Skin of body (tissue), 2 donors: ENCODE data around the gene MRPL33. TPM values are rescaled to one million over a fixed set of nuclear protein-coding genes. Genes with fewer than 3 reads are reported as not detected.

ENCODE experiments used
- DNase-seq: peaks from one replicate; lab custom pipeline; 2025; lab: John Stamatoyannopoulos, UW
- total RNA-seq: library from RNA; depleted of rRNA; stranded (reverse); fragments of >200 nt; gene quantifications from one replicate; pipeline ENCODE4 v1.2.3, GENCODE V29; 2014

MRPL33 gene
- total RNA-seq, 1 donor from 2014 or later, result 63.0 TPM

DNA sequence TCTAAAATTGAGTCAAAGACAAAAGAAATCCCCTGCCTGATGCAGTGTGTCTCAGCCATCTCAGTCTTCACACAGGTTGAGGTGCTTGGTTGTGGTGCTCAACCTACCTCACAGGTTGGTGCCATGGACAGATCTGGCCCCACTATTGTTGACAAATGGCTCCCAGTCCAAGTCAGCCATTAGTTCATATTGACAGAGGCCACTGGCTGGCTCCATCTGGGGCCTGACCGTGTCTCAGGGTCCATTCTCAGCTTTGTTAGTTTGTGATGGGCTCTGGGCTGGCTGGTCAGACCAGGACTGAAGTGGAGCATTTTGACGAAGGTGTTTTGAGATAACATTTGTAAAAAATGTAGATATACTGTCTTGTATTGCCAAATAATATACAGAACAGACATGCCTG is 36.9 kb downstream of the MRPL33 start:
- no peak for DNase-seq

DNA sequence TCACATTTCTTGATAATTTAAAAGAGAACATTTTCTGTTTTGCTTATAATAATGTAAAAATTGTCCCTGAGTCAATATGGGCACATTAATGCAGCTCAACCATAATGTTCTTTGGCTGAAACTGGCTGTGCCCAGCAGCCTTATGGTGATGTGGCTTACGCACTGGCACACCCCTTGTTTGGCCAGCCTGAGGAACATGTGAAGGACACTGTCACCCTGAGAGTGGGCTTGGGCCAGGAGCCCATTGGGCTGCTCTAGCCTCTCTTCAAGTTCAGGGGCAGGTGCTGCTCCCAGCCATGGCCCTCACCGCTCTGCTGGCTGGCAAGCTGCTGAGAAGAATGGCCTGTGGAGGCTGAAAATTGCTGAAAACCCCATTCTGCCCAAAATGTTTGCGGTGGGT is 37.5 kb downstream of the MRPL33 start:
- no peak for DNase-seq

DNA sequence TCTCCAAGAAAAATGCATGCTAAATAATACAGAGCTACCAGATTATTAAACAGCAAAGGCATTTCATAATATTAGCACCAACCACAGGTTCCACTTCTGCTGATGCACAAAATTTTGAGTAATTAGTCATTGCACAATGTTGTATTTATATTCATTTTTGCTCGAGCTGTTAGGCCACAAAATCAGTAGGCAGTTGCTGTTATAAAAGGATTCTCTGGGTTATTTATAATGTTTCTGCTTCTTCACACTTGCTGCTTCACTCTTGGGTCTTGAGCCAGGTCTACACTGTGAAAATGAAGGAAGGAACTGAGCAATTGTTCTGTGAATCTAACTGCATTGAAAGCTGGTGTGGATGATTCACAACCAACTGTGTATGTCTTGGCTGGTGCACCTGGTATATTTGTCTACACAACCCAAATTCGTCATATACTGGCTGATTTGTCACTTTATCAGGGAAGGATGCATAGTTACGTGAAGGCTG is 38.3 kb downstream of the MRPL33 start:
- no peak for DNase-seq

DNA sequence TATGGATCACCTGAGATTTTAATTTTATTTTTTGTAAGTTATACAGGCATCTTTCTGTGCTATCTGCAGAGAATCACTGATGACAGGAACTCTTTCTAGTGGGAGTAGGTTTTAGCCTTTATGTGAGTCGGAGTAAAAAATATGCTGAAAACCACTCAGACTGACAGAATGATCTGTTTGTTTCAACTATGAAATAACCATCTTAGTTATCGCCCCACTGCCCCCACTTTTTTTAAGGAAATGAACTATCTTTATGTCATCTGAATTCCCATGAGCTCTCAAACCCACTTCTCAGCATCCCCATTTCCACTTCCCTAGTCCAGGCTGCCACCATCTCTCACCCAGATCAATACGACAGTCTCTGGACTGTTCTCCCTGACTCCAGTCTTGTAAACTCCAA is 38.9 kb downstream of the MRPL33 start:
- no peak for DNase-seq

DNA sequence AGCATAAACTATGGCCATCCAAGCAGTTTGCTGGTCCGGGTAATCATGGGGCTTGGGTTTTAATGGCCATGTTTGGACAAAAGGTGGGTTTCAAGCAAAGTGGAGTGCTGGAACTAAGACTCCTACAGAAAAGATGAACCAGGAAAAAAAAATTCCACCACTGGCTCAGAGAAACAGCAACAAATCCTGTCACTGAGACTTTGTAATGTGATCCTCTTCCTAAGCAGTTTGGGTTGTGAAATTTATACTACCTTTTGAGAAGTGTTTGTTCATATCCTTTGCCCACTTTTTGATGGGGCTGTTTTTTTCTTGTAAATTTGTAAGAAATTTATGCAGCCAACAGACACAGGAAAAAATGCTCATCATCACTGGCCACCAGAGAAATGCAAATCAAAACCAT is 40.2 kb downstream of the MRPL33 start:
- no peak for DNase-seq

DNA sequence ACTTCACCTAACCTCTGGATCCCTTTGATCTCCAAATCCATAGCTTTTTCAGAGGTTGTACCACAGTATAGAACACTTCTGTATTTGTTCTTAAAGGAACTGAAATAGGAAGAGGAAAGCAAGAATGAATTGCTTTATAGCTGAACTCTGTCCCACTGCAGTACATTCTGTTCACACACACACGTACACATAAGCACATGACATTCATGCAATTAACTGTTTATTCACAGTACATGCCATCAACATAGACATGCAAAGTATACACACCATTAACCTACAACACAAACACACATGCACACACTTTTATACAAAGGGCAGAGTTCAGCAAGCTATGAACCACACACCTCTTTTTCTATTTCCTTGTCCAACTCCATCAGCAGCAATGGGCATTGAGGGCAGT is 43.2 kb downstream of the MRPL33 start:
- no peak for DNase-seq

DNA sequence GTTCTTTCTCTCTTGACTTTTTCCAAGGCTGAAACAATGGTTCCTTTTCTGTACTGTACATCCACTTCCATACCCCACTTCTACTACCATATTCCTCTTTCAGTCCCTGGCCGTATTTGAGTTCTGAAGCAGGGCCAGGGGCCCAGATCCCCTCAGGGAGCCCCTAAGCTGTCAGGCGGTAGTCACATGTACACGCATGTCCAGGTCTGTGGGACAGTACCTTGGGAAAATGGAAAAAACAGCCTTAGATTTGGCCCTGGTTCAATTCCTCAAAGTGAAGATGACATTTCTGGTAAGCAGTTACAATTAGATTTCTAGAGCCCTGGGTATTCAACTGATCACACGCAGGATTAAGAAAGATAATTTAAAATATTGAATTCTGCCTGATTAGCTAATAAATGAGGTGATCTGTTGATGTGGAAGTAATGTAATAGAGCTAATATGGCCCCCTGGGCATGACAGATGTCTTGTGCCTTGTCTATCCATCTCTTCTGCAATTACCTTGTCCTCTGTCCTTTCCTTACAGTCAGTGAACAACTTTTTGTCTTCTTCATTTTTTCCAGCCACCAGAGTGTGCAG is 44.4 kb downstream of the MRPL33 start:
- no peak for DNase-seq

DNA sequence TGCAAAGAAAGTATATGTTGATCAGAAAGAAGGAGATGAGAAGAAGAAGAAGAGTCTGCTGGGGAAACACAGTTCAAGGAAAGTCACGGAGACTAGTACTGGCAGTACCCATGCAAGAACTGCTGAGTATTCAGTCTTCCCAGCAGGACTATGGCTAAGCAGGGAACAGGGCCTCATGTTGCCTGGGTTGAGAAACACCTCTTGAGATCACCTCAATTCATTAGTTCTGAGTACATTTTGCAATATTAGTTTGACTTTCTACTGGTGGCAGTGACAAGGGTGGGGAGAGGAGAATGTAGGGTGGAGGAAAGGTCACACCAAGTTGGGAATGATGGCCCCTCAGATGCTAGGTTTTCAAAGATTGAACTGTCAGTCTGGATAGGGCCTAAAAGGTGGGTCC is 50.5 kb downstream of the MRPL33 start:
- no peak for DNase-seq

DNA sequence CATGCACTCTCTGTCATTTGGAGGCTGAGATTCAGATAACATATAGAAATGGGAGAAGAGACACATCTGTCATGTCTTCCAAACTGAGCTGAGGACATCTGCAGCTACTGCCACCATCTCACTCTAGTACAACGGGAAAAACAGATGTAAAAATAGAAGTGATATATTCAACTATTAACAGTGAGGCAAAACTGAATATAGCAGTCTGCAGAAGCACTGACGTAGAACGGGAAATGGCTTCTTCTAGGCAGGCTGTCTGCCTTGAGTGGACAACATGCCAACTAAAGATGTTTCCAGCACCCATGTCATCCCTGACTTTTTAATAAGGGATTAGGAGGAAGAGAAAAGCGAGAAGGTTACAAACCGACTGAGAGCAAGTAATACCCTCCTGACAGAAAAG is 51.6 kb downstream of the MRPL33 start:
- no peak for DNase-seq

DNA sequence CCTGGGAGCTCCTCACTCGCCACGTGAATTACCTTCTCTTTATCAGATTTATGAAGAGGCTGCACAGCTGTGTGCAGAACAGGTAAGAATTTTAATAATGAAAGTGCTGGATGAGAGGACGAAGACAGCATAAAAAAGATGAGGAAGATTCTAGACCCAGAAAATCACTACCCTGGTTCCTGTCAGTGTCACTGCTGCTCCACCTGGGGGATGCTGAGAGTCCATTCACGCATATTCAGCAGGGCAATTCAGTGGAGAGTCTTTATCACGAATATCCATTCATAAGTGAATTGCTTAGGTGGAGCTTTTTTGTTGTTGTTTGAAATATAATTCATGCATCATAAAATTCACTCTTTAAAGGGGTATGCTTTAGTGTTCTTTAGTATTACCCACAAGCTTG is 52.0 kb downstream of the MRPL33 start:
- DNase-seq, result no peak

DNA sequence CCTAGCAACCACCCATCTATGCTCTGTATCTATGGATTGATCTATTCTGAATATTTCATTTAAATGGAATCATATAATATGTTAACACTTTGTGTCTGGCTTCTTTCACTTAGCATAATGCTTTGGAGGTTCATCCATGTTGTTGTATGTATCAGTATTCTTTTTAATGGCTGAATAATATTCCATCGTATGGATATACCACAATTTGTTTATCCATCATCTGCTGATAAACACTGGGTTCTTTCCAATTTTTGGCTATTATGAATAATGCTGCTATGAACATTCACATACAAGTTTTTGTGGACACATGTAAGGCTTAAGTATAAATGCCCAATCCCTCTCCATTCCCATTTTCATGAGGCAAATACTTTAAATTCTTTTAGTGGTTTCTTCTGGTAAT is 52.9 kb downstream of the MRPL33 start:
- DNase-seq, result no peak

DNA sequence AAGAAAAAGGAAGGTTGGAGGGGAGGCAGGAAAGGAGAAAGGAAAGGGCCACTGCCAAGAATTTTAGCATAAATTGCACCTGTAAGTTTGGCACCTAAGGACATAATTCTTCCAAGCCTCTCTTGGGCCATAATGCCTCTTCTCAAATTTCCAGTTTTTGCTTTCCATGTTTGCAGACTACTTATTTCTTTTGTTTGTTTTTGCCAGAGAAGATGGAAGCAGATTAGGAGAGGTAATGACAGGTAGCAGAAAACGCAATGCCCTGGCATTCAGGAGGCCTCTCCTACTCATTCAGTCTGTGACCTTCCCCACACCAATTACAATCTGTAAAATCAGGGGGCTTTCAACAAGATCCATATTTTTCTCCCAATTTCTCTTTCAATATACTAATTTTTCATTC is 56.8 kb downstream of the MRPL33 start:
- no peak for DNase-seq

Other genes with a start within 250 kb of the MRPL33 start
- gene ZNF512, start 188.7 kb upstream of the MRPL33 start, total RNA-seq, result 24.7 TPM
- 6.3 TPM for gene CCDC121, start 142.7 kb upstream of the MRPL33 start, total RNA-seq
- 22.9 TPM for gene GPN1, start 142.7 kb upstream of the MRPL33 start, total RNA-seq
- 17.8 TPM for gene SUPT7L, start 108.1 kb upstream of the MRPL33 start, total RNA-seq
- 17.4 TPM for gene SLC4A1AP, start 107.8 kb upstream of the MRPL33 start, total RNA-seq
- 1.2 TPM for gene RBKS, start 118.7 kb downstream of the MRPL33 start, total RNA-seq
- 25.4 TPM for gene BABAM2, start 119.0 kb downstream of the MRPL33 start, total RNA-seq